ENCODE data around the gene UFSP1. TPM values are rescaled to one million over a fixed set of nuclear protein-coding genes. Genes with fewer than 3 reads are reported as not detected.

The UFSP1 gene
- total RNA-seq, 1 donor from 2014 or later = 3.4 TPM

- intact Hi-C loops (cut with DNase I) = no loop called here
- Histone ChIP-seq H3K4me3 (peak overlapping the region in 1 of 2 donors; percentile 90), H3K9me3 (no peaks in the 10 kb centered on the region), H3K36me3 (peaks cover 0 to 16% of the 10 kb centered on the region in 2 donors), H3K27ac (peak overlapping the region; percentile 93), H3K27me3 (no peaks in the 10 kb centered on the region), H3K4me1 (peaks cover 59% of the 10 kb centered on the region)
- TF ChIP-seq CTCF (IDR thresholded peaks at IDR 0.05) (no peak), POLR2A (IDR thresholded peaks at IDR 0.05) (no peak), POLR2AphosphoS5 (IDR thresholded peaks at IDR 0.05; ENCODE audit: insufficient read depth in 1 of 2, low read depth in 1 of 2) (no peak)
- DNase-seq (ENCODE audit: extremely low spot score in 2 of 2) = no peak
These were observed 2.2 kb upstream of the UFSP1 start for GRCh38 chr7:100891568-100892247.

GRCh38 chr7:100890653-100891567, 1.4 kb upstream of the UFSP1 start:
- Histone ChIP-seq H3K4me1 (peaks cover 51% of the 10 kb centered on the region), H3K36me3 (peaks cover 0 to 24% of the 10 kb centered on the region in 2 donors), H3K9me3 (no peaks in the 10 kb centered on the region), H3K4me3 (peak overlapping the region; percentile 63 to 90), H3K27me3 (no peaks in the 10 kb centered on the region), H3K27ac (peak overlapping the region; percentile 93)
- no peak for TF ChIP-seq CTCF (IDR thresholded peaks at IDR 0.05)
- no peak for TF ChIP-seq POLR2AphosphoS5 (IDR thresholded peaks at IDR 0.05; ENCODE audit: insufficient read depth in 1 of 2, low read depth in 1 of 2)
- TF ChIP-seq POLR2A (IDR thresholded peaks at IDR 0.05) = no peak
- no peak for DNase-seq (ENCODE audit: extremely low spot score in 2 of 2)
- intact Hi-C loops (cut with DNase I) = no loop called here

GRCh38 chr7:100888291-100888987, 1.1 kb downstream of the UFSP1 start:
- H3K36me3 ChIP-seq = peaks cover 6 to 49% of the 10 kb centered on the region in 2 donors
- H3K4me1 ChIP-seq = peaks cover 34% of the 10 kb centered on the region
- DNase-seq (ENCODE audit: extremely low spot score in 2 of 2) = no peak
- H3K4me3 ChIP-seq = peak overlapping the region; percentile 63 to 90
- no peak for TF ChIP-seq CTCF (IDR thresholded peaks at IDR 0.05)
- no peak for TF ChIP-seq POLR2AphosphoS5 (IDR thresholded peaks at IDR 0.05; ENCODE audit: insufficient read depth in 1 of 2, low read depth in 1 of 2)
- no peak for TF ChIP-seq POLR2A (IDR thresholded peaks at IDR 0.05)
- no peaks in the 10 kb centered on the region for H3K9me3 ChIP-seq
- H3K27ac ChIP-seq = peak overlapping the region; percentile 62
- no peaks in the 10 kb centered on the region for H3K27me3 ChIP-seq
- intact Hi-C loops (cut with DNase I) = no loop called here

GRCh38 chr7:100887516-100888290, 1.8 kb downstream of the UFSP1 start:
- H3K4me1 ChIP-seq = peaks cover 34% of the 10 kb centered on the region
- no peak for DNase-seq (ENCODE audit: extremely low spot score in 2 of 2)
- TF ChIP-seq POLR2AphosphoS5 (IDR thresholded peaks at IDR 0.05; ENCODE audit: insufficient read depth in 1 of 2, low read depth in 1 of 2) = no peak
- no peak for TF ChIP-seq POLR2A (IDR thresholded peaks at IDR 0.05)
- no peak for TF ChIP-seq CTCF (IDR thresholded peaks at IDR 0.05)
- H3K4me3 ChIP-seq = no peak overlapping the region
- peaks cover 6 to 56% of the 10 kb centered on the region in 2 donors for H3K36me3 ChIP-seq
- H3K27me3 ChIP-seq = no peaks in the 10 kb centered on the region
- intact Hi-C loops (cut with DNase I) = no loop called here
- peak overlapping the region; percentile 9 for H3K27ac ChIP-seq
- H3K9me3 ChIP-seq = no peaks in the 10 kb centered on the region

Measured in vagina (tissue), 2 donors.